ENCODE measurements around the gene THOC6.
"Not testable (repeated sequence)": the region's sequence is repeated elsewhere in the genome, so short reads cannot be mapped to it uniquely, and the experiment has no call there.

The THOC6 gene

DNA sequence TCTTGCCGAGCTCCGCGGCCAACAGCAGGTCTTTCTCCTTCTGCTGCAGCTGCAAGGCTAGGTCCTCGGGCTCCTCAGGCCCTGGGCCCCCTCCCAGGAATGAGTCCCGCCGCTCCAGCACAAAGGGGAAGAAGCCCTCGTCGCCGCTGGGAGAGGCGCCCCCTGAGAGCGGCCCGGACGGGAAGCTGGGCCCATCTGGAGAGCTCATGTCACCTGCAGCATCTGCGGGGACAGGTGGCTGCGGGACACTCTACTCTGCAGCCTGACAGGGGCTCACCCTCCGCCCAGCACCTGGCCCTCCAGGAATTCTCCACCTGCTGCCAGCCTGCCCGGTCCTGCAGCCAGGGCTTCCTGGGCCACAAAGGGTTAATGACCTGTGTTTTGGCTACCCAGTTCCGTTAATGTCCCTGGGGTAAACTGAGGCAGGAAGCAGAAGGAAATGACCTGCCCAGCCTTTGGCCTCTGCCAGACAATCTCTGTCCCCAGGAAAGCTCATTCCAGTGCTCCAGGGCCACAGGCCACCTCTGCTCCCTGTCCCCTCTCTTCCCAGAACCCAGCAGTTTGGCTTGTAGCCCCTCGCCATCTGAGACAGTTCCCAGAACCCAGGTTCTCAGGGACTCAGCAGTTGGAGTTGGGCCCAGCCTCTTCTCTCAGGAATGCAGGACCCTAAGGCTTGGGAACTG, 11.6 kb downstream of the THOC6 start:
- DNase-seq, result no peak

DNA sequence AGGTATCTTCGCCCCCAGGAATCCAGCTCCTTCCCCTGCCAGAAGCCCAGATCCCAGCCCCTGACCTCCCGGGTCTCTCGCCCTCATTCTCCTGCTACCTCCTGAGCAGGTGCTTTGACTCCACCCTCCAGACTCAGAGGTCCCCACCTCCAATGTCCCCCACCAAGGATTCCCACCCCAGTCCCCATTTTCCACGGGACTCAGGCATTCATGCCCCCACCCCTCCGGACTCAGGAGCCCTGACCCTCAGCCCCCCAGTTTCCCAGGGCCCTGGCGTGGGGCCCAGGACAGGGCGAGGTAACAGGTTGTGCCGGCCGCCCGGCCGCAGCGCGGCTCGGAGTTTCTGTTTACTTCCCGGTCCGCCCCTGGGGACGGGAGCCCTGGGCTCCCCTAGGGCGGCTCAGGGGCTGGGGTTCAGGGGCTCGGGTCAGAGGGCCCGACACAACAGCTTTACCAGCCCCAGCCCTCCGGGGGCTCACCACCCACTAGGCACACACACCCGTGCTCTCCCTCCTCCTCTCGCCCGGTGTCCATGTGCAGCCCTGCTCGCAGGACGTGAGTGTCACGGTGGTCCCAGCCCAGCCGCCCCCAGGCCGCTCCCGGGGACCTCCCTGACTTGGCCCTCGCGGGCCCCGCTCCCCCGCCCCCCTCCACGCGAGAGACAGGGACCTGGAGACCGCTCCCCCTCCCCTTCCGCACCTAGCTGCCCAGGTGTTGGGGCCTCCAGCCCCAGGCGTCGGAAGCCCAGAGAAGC, 12.3 kb downstream of the THOC6 start:
- DNase-seq, result no peak

DNA sequence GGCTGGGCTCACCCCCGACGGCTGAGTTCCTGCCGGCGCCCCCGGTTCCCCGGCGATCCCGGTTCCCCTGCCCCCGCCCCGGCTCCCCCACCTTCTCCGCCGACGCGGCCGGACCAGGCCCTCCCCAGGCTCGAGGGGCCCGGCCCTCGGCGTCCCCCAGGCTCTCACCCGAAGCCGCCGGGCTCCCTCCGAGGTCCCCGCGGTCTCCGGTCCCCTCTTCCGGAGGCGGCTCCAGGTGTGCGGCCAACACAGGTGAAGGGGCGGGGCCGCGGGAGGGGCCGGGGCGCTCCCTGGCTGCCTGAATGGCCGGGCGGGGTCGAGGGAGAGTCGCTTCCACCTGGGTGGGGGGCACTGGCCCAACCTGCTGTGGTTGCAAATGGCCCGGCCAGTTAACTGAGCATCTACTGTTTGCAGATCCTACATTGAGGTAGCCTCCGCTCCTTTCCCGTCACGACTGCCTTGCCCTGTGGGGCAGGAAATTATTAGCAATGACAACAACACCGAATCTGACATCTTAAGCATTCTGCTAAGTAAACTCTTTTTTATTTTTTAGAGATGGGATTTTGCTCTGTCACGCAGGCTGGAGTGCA, 13.0 kb downstream of the THOC6 start, which contains the start of gene BICDL2:
TSS of gene BICDL2 (minus strand) at position 219 of the 590 bp plus-strand sequence. CDS start 1,448 bp downstream, outside the sequence.
- DNase-seq, result no peak

DNA sequence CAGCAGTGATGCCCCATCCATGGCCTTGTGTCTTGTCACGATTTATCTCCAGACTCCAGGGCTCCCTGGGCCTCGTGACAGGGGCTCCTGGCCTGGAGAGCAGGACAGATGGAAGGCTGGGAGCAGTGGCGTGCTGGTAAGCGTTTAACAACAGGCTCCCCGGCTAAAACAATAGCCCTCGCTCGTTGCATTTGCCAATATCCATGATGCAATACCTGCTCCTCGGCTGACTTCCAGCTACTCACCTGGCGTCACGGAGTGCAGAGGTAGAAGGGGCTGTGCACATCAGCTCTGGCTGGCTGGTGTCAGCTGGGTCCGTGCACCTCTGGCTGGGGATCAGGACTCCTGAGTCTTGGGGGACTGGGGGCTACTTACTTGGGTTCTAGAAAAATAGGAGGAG, 14.4 kb downstream of the THOC6 start:
- no peak for DNase-seq

DNA sequence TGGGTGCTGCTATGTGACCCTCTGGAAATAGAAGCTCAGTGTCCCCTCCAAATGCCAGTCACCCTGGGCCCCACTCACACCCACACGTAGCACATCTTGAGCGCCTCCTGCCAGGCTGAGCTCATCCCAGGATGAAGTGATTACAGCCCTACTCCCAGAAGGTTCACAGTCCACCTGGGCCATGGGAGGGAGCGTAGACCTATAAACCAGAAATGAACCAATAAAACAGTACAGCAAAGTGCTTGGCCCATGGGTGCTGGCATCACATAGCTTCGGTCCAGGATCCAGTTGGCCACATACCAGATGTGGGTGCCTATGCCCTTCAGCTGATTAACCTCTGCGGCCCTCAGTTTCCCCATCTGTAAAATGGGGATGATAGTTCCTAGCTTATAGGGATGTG, 15.1 kb downstream of the THOC6 start:
- DNase-seq, result no peak

DNA sequence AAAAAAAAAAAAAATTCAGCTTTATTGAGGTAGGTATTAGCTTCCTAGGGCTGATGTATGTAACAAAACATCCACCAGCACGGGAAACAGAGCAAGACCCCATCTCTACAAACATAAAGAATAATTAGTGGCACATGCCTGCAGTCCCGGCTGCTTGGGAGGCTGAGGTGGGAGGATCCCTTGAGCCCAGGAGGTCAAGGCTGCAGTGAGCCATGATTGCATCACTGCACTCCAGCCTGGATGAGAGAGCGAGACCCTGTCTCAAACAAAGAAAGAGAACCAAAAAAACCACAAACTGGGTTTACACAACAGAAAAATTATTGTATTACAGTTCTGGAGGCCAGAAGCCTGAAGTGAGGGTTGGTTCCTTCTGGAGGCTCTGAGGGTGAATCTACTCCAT, 18.5 kb downstream of the THOC6 start:
- DNase-seq, result no peak

DNA sequence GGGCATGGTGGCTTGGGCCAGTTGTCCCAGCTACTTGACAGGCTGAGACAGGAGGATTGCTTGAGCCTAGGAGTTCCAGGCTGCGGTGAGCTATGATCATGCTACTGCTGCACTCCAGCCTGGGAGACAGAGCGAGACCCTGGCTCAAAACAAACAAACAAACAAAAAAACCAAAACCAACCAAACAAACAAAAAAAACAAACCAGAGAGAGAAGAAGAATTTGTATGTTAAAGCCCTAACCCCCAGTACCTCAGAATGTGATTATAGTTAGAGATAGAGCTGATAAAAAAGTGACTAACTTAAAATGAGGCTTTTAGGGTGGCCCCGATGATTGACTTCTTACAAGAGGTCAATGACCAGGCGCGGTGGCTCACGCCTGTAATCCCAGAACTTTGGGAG, 20.9 kb downstream of the THOC6 start:
- DNase-seq, result no peak

DNA sequence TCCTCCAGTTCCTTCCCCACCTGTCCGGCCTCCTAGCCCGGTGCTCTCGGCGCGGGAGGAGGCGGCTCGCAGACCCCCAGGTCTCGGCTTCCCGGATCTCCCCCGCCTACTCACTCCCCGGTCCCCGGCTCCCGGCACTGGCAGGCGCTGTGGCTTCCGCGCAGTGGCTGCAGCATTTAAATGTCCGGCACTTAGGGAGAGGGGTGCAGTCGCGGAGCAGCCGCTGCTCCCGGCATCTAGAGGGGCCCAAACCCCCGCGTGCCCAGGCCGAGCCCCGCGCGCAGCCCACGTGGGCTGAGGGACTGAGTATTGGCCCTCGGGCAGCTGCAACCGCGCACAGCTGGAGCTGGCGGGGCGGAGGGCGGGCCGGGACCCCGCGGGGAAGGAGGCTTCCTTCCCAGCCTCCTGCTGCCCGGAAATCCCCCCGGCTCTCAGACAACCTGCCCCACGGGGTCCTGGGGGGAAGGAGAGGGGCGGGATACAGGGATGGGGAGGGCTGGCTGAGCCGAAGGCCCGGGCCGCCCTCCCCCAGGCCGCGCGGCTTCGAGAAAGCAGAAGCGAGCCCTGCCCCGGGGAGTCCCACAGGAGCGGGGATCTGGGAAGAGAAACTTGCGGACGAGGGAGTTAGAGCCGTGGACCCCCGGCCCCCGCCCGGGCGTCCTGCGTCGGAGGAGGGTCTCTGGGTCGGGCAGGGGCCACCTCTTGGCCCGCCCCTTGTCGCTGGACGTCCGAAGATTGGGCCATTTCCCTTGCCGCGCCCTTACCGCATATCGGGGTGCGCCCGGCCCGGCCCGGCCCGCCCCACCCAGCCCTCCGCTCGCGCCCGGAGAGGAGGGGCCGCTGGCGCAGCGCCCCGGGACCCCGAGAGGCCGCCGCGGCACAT, 22.2 kb downstream of the THOC6 start, which contains the start of gene MMP25:
TSS of gene MMP25 (plus strand) at position 804 of the 883 bp plus-strand sequence. CDS start 357 bp downstream, outside the sequence.
- DNase-seq, result no peak

DNA sequence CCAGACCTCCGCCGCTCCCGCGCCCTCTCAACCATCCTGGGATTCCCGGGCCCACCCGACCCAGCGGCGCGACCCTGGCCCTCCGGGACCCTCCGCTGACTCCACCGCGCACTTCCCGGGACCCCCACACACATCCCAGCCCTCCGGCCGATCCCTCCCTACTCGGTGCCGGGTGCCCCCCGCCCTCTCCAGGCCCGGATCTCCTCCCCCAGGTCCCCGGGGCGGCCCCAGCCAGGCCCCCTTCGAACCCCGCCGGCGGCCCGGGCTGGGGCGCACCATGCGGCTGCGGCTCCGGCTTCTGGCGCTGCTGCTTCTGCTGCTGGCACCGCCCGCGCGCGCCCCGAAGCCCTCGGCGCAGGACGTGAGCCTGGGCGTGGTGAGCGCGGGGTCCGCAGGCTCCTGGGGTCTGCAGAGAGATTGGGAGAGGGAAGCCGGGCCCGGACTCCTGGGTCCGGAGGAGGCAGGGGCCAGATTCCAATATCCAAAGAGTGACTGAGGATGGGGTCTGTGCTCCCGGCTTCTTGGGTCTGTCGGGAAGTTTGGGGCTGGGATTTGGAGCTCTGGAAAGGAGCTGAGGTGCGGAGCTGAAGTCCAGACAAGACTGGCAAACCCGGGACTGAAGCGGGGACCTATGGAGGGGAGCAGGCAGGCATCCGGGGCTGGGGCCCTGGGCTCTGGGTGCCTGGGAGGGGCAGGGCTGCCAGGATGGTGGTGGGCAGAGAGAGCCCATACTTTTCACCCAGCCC, 23.0 kb downstream of the THOC6 start:
- no peak for DNase-seq

DNA sequence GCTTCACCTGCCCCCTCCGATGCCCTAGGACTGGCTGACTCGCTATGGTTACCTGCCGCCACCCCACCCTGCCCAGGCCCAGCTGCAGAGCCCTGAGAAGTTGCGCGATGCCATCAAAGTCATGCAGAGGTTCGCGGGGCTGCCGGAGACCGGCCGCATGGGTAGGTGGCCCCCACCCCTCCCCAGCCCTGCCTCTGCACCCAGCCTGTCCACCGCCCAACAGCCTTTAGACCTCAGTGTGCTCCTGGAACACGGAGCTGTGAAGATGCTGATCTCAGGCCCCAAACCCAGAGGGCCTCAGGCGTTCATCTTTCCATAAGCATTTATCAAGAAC, 23.5 kb downstream of the THOC6 start:
- DNase-seq, result no peak

DNA sequence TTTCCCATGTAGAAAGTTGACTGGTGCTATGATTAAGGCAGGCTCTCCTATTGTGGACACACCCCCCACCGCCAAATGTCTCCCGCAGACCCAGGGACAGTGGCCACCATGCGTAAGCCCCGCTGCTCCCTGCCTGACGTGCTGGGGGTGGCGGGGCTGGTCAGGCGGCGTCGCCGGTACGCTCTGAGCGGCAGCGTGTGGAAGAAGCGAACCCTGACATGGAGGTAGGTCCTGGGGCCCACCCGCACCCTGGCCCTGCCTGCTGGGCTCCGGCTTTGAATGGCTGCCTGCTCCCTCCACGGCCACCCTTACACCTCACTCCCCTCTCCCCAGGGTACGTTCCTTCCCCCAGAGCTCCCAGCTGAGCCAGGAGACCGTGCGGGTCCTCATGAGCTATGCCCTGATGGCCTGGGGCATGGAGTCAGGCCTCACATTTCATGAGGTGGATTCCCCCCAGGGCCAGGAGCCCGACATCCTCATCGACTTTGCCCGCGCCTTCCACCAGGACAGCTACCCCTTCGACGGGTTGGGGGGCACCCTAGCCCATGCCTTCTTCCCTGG, 26.2 kb downstream of the THOC6 start:
- DNase-seq, result no peak

DNA sequence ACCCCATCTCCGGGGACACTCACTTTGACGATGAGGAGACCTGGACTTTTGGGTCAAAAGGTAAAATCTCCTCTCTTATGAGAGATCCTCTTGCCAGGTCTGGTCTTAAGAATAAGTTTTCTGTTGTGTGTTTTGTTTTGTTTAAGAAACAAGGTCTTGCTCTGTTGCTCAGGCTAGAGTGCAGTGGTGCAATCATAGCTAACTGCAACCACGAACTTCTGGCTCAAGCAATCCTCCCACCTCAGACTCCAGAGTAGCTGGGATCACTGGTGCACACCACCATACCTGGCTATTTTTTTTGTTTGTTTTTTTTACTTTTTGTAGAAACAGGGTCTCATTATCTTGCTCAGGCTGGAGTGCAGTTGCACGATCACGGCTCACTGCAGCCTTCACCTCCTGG, 26.7 kb downstream of the THOC6 start:
- DNase-seq, result no peak

DNA sequence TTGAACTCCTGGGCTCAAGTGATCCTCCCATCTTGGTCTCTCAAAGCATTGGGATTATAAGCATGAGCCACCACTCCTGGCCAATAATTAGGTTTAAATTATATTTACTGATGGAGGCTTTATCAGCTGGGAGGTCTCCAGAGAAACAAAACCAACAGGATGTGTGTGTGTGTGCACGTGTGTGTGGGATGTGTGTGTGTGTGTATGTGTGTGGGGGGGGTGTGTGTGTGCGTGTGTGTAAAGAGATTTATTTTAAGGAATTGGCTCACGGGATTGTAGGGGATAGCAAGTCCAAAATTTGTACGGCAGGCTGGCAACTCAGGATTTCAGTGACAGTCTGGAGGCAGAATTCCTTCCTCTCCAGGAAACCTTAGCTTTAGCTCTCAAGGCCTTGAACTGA, 27.2 kb downstream of the THOC6 start:
- no peak for DNase-seq

DNA sequence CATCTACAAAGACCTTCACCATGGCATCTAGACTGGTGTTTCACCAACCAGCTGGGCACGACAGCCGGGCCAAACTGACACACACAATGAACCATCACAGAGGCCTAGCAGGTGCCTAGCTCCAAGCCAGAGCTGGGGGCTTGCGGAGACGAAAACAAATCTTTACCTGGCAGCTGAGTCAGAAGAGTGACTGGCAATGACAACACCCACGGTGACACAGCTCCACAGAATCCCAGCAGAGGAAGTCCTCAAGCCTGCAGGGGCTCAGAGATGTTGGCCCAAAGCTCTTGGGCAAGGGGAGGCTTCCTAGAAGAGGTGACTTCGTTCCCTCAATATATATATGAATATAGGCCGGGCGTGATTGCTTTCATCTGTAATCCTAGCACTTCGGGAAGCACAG, 27.7 kb downstream of the THOC6 start:
- no peak for DNase-seq

DNA sequence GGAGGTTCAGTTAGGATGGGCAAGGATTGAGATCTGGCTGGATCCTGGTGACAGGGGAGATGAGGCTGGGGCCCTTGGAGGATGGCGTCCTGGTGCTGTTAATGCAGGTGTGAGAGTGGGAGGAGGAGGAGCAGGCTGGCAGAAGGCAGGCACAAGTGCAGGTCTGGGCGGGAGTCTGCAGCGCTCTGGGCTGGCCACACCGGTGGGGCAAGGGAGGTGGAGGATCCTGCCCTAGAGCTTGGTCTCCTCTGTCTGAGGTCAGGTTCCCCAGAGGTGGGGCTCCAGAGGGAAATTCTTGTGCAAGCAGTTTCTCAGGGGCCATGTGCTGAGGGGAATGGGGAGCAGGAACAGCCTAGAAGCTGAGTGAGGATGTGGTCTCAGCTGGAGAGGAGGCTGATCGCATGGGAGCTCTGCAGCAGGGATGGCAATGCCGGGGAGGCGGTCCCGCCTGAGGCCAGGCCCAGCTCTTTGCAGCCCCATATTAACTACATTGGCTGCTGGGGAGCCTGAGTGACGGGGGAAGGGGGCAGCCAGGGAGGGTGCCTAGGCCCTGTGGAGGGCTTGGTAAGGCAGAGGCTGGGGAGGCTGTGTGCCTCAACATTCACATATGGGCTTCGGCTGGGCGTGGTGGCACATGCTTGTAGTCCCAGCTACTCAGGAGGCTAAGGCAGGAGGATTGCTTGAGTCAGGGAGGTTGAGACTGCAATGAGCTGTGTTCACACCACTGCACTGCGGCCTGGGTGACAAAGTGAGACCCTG, 28.9 kb downstream of the THOC6 start:
- DNase-seq, result not testable (repeated sequence)

DNA sequence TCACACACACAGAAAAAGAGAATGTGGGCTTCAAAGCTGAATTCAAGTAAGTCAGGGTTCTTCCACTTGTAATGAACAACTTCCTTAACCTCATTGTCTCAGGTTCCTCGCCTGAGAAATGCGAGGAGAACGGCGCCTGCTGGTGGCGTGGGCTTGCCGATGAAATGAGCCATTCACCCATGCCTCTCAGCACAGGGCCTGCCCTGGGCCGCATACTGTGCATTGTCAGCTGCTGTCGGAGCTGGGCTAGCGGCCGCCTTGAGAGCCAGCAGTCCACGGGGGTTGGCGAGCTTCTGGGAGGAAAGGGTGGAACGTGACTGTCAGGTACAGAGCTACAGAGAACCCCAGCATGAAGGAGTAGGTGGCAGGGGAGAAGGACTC, 29.5 kb downstream of the THOC6 start:
- DNase-seq, result not testable (repeated sequence)

DNA sequence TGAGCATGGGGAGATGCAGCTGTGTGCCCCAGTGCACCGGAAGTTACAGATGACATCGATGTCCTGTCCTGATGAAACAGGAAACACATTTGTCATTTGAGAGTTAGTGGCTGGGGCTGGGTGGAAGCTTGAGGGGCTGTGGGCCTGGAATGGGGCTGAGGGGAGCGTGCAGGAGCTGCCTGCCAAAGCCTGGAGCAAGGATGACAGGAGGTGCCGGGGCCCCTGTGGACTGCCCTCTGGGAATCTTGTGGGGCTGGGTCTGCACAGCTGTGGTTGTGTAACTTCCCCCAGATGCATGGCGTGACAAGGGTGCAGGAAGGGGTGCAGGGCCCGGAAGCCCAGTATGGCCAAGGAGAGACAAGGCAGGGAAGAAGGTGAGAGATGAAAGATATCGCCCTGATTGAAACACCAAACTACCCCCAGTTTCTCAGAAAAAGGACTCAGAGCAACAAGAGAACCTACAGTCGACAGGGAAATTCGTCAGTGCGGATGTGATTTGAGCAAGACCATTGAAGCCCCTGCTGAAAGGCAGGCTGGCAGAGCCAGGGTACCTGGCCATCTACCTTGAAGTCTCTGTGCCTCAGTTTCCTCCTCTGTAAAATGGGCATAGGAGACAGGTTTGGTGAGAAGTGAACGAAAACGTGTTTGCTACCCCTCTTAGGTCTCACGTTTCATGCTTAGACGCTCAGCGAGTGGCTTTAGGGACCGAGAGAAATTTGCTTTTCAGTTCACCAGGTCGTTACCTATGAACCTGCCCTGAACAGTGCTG, 31.3 kb downstream of the THOC6 start:
- no peak for DNase-seq

DNA sequence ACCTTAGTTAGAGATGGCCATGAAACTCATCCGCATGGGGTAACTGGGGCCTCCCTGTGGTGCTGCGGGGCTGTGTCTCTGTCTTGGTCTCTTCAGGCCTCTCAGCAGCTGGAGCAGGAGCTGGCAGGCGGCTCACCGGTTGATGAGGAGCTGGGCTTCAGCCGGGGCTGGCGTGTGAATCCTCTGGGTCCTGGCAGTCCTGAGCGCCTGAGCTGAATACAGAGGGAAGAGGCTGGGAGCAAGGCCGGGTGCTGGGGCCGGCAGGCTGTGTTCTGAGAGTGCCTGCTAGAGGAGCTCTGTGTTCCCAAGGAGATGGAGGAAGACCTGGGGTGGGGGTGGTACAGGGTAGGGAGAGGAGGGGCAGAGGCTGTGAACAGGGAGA, 31.9 kb downstream of the THOC6 start:
- not testable (repeated sequence) for DNase-seq

DNA sequence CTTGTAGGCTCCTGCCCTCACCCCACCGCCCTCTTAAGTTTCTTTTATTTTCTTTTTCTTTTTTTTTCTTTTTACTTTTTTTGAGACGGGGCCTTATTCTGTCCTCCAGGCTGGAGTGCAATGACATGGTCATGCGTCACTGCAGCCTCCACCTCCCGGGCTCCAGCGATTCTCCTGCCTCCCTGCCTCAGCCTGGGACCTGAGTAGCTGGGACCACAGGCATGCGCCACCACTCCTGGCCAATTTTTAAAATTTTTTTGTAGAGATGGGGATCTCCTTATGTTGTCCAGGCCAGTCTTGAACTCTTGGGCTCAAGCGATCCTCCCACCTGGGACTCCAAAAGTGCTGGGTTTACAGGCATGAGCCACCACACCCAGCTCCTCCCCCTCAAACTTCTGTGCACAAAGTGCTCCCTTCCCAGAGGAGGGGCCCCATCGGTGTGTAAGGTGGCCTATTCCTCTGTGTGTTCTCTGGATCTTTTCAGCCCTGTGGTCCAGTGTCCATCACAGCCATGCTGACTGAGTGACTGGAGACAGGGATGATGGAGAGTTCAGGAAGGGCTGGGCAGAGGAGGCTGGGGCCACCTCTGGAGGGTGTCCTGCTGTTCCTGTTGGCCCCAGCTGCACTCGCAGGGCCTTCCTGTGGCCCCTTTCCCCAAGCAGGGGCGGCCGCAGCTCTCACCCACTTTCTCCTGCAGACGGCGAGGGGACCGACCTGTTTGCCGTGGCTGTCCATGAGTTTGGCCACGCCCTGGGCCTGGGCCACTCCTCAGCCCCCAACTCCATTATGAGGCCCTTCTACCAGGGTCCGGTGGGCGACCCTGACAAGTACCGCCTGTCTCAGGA, 32.7 kb downstream of the THOC6 start:
- DNase-seq, result no peak
